ENCODE data around the gene ORAI3. TPM values are rescaled to one million over a fixed set of nuclear protein-coding genes. Genes with fewer than 3 reads are reported as not detected.
A peak's percentile ranks its signal among the peaks of the same experiment; 100 is the strongest.

The ORAI3 gene
- total and polyA plus RNA-seq, 2 of the 13 experiments (the other 11 are each of a cell fraction or from before 2014, with no cell fraction given) = 11.4 to 32.0 TPM

- TF ChIP-seq SYNCRIP (IDR thresholded peaks at IDR 0.05; ENCODE audit: insufficient read depth, low read depth, low read length) (no peak), ZNF138 (CRISPR knock-in tag; IDR thresholded peaks at IDR 0.05; ENCODE audit: low read depth) (0 out of 2 replicates have a peak, but pooled peaks have one; percentile 27), E2F5 (CRISPR knock-in tag; conservative IDR thresholded peaks at IDR 0.05) (no peak), TRAFD1 (CRISPR knock-in tag; IDR thresholded peaks at IDR 0.05; ENCODE audit: borderline replicate concordance) (no peak), ZNF746 (CRISPR knock-in tag; IDR thresholded peaks at IDR 0.05) (no peak; the same call in none of the 2 replicates), SALL2 (CRISPR knock-in tag; IDR thresholded peaks at IDR 0.05) (no peak; the same call in none of the 2 replicates), BRD4 (CRISPR knock-in tag; IDR thresholded peaks at IDR 0.05) (no peak; the same call in 1 of the 2 replicates), JUN (CRISPR knock-in tag; IDR thresholded peaks at IDR 0.05) (peak; percentile 21; the same call in 1 of the 2 replicates), ARID2 (CRISPR knock-in tag; IDR thresholded peaks at IDR 0.05; ENCODE audit: borderline replicate concordance) (no peak), DPF2 (CRISPR knock-in tag; IDR thresholded peaks at IDR 0.05; ENCODE audit: borderline replicate concordance, low read depth) (no peak), MBD4 (IDR thresholded peaks at IDR 0.05; ENCODE audit: borderline replicate concordance, low read length) (no peak), ZNF574 (CRISPR knock-in tag; IDR thresholded peaks at IDR 0.05) (peak; percentile 90), ZNF776 (CRISPR knock-in tag; IDR thresholded peaks at IDR 0.05) (peak; percentile 46), RERE (CRISPR knock-in tag; IDR thresholded peaks at IDR 0.05; ENCODE audit: low read depth) (no peak), POLR2AphosphoS2 (IDR thresholded peaks at IDR 0.05; ENCODE audit: low read depth, low read length) (peak; percentile 5; the same call in 1 of the 2 replicates), THAP8 (CRISPR knock-in tag; IDR thresholded peaks at IDR 0.05; ENCODE audit: borderline replicate concordance) (no peak), ONECUT2 (CRISPR knock-in tag; IDR thresholded peaks at IDR 0.05) (0 out of 2 replicates have a peak, but pooled peaks have one; percentile 14)
Observed at GRCh38 chr16:30957456-30958174, 8.7 kb downstream of the ORAI3 start, which contains the start of gene SETD1A (continued).
